ENCODE measurements around the gene VEGFB.

Gene VEGFB, protein sequence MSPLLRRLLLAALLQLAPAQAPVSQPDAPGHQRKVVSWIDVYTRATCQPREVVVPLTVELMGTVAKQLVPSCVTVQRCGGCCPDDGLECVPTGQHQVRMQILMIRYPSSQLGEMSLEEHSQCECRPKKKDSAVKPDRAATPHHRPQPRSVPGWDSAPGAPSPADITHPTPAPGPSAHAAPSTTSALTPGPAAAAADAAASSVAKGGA

DNA sequence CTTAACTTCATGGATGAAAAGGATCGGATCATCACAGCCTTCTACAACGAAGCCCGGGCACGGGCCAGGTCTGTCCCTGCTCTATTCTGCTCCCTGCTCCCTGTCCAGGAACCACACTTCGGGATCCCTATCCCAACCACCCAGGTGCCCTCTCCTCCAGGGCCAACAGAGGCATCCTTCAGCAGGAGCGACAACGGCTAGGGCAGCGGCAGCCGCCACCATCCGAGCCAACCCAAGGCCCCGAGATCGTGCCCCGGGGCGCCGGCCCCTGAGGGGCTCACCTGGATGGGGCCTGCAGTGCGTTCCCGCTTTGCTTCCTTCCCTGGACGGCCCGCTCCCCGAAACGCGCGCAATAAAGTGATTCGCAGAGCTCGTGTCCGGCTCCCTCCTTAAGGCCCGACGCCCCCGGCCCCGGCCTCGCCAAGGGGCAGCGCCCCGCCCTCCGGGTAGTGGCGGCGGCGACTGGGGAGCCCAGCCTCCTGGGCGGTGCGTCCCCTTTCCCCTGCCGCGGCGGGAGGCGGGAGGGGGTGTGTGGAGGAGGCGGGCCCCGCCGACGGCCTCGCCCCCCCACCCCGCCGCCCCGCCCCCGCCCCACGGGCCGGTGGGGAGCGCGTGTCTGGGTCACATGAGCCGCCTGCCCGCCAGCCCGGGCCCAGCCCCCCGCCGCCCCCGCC, at the start of gene VEGFB:
TSS of gene VEGFB (plus strand) at position 672 of the 674 bp plus-strand sequence. CDS start 250 bp downstream, outside the sequence.
- peak; percentile 72 to 76 for DNase-seq

DNA sequence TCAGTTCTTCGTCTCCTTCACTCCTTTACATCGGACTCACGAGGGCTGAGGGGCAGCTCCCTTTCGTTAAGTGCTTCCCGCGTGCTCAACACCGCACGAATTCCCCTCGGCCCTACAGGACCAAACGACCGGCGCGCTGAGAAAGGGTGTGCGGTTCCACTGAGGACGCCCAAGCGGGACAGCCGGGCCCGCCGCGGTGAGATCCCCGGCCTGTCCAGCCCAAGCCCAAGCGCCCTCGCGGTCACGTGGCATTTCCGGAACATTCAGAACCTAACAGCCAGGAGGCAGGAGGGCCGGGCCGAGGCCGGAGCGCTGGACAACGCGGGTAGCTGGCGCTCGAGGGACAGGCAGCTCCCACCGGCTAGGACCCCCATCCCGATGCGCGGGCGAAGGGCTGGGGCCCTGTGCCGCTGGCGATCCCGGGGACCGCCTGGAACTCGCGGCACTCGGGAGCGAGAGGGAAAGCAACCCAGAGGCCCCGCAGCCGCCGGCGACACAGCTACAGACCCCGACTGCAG, 49.1 kb upstream of the VEGFB start:
- DNase-seq, result no peak

DNA sequence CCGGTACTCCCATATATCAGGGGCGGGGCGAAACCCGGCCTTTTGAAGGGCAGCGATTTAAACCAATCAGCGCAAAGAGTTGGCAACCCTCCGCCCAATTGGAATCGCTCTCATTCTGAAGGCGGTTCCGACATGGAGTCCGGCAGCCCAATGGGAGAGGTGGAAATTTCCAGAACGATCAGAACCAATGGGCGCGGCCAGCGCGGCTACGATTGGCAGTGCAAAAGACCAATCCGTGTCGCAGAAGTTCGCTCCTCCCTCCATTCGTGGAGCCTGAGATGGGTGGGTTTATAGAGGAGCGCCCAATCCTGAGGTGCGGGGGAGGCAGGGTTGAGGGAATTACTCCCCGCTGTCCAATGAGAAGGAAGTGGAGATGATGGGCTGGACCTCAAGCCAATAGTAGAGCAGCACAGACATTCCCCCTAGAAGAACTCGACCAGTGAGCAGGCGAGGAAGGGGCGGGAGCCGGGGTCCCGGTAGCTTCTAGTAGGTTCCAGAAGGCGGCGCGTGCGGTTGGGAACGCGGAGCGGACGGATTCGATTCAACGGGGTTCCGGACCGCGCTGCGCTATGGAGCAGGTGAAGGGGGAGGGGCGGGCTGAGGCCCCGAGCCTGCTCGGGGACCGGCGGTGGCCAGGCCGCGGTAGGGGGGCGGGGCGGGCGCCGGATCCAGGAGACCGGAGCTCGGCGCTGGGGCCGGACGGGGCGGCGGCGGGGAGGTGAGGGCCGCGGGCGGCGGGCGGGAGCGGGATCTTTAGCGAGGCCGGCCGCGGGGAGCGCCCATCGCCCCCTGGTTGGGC, 48.5 kb upstream of the VEGFB start, which contains the start of gene STIP1:
TSS of gene STIP1 (plus strand) at position 479 of the 799 bp plus-strand sequence. CDS start at position 570, 91 bp downstream.
- peak; percentile 97 to 99 for DNase-seq

DNA sequence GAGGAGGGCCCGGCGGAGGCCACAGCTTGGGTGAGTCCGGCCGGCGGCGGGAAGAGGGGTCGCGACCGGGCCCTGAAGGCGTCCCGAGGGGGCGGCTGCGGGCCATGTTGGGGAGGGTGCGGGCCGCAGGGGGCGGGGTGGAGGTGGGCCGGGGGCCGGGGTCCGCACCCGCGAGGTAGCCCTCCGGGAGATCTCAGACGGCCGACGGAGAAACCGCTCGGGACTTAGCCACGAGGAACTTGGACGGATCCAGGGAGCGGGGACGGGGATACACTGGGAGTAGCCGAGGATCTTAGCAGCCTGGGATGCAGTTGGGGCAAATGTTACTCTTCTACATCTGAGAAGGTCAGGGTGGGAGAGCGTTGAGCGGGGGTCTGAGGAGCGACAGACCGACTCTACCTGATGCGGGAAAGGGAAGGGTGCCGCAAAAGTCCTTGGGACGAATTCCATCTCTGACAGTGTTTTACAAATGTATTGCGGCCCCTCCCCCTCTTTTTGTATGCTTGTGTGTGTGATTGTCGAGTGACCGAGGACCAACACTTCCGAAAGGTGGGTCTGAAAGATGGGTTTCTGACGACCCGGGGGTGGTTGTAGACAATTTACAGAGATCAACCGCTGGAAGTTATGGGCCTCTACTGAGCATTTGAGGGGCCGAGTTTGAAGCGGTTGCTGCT, 47.8 kb upstream of the VEGFB start:
- peak in 1 of 2 experiments; percentile 25 for DNase-seq

DNA sequence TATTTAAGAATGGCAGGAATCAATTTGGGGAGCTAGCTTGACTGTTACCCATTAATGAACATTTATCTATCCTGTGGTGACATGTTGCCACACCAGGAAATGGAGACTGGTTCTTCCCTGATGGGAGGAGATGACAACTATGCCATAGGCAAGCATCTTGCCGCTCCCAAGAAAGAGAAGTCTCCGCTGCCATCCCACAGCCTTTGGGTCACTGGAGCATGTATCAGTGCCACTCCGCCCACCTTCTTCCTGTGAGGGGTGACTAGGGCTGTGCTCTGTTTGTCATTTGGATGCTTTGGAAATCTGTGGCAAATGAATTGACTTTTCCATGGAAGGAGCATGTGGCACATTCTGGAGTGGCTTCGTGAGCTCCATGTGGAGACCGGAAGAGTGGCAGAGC, 42.0 kb upstream of the VEGFB start:
- no peak for DNase-seq

DNA sequence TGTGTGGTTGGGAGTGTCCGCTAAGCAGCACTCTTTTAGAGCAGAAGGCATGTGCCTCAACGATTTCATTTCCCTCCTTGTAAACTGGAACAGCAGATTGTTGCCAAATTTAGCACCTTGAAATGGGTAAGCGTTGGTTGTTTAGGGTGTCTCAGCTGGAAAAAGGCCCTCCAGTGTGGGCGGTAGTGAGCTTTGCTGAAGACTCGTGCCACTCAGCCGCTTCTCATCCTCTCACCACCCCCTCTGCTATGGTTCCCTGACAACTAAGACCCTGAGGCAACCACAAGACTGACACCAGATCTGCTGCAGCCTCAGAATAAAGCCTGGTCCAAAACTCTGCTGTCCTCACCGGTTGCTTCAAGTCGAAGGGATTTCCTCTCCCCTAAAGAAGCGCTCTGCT, 37.8 kb upstream of the VEGFB start:
- DNase-seq, result no peak

DNA sequence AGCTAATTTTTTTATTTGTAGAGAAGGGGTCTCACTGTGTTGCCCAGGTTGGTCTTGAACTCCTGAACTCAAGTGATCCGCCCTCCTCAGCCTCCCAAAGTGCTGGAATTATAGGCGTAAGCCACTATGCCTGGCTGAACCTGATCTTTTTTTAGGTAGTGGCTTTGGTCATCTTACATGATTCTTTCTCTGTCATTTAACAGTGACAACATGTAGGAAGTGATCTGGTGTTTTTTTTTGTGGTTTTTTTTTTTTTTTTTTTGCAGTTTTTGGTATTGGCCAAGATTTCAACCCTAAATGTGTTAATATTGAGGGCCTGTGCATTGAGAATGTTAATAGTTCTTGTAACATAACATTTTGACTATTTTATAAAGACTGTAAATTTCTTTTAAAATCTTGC, 35.9 kb upstream of the VEGFB start:
- no peak for DNase-seq

DNA sequence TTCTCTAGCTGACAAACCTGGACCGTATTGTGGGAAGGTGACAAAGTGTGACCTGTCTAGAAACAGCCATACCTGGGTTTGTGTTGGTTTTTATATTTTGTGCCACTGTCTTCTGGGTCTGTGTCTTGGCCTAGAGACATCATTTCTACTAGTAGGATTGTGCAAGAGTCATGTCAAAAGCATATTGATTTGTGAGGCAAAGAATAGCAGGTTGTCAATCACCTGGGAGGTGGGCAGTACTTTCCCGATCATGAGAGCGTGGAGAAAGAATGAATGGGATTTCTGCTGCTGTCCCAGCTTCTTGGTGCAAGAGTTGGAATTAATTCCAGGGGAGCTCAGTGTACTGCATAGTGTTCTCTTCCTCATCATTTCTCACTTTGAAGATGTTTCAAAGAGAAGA, 32.8 kb upstream of the VEGFB start:
- DNase-seq, result no peak

DNA sequence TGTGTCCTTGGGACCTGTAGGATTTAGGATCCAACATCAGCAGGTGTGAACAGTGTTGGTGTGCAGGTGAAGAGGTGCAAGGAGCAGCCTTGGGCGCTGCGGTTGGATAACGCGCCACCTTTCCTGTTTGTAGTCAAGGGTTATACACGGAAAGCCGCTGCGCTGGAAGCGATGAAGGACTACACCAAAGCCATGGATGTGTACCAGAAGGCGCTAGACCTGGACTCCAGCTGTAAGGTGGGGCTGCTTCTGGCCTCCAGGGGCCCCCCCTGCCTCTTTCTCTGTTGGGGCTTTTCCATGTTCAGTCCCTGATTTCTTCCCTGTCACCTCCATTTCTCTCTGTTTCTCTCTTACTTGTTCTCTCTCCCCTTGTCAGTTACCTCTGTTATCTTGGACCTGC, 31.4 kb upstream of the VEGFB start:
- no peak for DNase-seq

DNA sequence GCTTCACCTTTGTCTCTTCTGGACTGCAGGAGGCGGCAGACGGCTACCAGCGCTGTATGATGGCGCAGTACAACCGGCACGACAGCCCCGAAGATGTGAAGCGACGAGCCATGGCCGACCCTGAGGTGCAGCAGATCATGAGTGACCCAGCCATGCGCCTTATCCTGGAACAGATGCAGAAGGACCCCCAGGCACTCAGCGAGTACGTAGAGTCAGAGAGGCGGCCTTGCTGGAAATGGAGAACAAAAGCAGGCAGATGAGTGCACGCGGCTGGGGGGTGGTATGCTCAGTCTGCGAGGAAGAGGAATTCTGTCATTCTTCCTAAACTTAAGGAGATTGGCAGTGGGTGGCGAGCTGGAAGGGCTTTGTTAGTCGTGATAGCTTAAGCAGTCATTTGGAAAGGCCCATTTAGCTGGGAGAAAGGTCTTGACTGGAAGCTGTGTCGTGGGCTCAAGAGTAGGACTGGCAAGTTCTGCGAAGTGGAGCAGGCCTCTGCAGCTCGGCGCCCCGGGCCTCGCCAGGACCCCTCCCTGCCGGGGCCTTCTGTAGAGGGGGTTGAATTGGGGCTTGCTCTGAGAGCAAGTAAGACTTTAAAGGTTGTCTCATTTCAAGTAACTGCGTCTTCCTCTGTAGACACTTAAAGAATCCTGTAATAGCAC, 30.8 kb upstream of the VEGFB start:
- no peak for DNase-seq

DNA sequence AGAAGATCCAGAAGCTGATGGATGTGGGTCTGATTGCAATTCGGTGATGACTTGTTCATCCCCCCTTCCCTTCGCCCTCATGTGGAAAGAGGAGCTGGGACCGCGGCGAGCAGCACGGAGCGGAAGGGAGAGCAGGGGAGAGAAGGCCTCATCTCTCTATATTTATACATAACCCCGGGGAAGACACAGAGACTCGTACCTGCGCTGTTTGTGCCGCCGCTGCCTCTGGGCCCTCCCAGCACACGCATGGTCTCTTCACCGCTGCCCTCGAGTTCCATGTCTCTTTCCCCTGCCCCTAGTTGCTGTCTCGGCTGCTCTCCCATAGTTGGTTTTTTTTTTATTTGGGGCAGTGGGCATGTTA, 30.3 kb upstream of the VEGFB start:
- no peak for DNase-seq

DNA sequence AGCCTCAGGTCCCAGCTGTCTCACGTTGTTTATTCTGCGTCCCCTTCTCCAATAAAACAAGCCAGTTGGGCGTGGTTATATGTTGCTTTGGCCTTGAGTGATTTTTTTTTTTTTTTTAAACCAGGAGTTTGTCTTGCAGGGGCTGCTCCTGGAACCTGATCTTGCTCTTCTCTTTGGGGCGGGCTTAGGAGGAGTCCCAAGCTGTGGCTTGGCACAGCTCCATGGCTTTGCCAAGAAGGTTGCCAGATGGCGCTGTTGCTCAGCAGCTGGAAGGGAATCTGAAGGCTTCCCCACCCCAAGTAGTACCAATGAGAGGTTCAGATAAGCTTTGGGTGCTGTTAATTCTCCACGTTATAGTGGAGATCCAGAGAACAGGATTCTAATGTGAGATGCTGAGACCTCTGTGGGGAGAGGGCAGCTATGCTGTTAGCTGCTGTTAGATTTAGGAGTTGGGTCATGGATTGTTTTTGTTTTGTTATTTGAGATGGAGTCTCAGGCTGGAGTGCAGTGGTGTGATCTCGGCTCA, 29.9 kb upstream of the VEGFB start:
- DNase-seq, result peak; percentile 67 to 81

DNA sequence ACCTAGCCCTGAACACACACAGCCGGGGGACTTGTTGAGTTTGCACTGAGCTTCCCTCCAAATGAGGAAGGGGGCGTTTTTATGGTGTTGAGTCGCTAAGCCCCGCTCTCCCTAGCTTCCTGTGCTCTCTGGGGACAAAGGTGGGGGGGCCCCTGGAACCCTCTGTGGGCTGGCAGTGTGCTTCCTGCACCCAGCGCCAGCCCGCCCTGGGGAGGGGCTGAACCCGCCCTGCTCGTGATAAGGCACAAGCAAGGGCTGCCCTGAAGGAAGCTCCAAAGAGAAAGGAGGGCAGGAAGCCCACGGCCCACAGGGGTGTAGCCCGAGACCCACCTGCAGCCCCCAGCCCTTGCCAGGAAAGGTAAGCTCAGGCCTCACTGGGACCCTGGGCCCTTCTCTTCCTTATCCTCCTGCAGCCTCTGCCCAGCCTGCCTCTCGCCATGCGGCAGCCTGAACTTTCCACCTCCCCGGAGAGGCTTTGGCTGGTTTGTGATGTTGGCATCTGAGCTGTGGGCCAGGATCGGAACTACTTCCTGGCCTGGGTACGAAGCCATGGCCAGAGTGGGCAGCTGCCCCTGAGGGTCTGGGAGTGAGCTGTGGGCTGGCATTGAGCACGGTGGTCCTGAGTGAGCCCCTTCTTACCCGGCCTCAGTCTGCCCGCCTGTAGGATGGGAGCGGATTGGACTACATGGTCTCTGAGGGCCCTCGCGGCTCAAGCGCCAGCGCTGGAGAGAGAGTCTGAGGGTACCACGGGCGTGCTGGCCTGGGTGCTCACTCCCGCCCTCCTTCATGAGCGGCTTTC, 27.7 kb upstream of the VEGFB start, which contains the start of gene FERMT3:
TSS of gene FERMT3 (plus strand) at position 265 of the 799 bp plus-strand sequence. CDS start 644 bp downstream, outside the sequence.
- peak; percentile 78 to 82 for DNase-seq

DNA sequence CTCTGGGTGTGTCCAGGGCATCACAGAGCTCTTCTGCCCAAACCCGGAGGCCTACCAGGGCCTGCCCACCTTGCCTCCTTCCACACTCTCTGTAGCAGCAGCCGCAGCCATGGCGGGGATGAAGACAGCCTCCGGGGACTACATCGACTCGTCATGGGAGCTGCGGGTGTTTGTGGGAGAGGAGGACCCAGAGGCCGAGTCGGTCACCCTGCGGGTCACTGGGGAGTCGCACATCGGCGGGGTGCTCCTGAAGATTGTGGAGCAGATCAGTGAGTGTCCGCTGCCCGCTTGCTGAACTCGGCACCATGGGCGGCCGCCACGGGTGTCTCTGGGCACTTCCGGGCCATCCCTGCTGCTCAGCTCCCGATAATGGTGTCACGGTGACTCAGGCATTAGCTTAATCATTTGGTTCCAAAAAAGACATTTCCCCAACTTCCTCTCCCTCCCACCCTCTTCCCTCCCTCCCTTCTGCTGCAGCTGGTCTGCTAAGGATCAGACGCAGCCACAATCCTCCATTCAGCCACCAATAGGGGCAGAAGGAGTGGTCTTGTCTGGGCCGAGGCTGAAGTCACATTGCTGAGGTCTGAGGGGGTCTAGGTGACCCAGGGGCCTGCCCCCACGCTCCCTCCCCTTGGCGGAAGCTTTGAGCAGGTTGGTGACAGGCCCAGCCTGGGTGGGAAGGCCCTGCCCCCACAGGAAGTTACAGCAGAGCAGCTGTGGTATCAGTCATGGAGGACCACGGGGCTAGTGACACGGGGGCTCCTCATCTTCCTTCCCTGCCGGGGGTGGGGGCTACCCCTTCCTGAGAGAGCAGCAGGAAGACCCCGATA, 26.9 kb upstream of the VEGFB start:
- peak; percentile 75 to 89 for DNase-seq

DNA sequence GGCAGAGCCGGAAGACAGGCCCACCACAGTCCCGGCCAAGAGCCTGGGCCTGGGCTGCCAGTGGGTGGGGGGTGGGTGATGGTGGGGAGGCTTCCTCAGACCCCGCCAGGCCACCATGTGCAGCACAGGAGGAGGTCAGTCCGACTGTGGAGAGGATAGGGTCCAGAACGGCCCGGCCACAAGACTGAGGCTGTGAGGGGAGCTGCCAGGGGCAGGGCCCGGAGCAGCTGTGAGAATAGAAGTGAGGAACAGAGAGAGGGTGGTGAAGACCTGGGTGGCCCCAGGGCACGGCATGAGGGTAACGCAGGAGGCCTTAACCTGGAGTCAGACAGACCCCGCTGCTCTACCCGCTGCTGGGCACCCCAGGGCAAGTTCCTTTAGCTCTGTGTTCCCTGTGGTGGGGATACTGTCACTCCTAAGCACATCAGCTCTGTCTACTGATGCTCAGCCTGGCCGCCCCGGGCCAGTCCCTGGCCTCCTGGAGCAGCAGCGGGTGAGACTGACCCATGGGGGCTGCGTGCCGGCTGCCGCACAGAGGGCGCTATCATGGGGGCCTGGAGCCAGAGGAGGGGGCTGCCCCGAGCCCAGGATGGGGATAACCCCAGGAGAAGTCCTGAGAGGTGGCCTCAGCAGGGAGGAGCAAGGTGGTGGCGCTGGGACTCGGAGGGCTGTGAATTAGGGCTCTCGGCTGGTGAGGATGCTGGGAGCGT, 26.1 kb upstream of the VEGFB start:
- no peak for DNase-seq

DNA sequence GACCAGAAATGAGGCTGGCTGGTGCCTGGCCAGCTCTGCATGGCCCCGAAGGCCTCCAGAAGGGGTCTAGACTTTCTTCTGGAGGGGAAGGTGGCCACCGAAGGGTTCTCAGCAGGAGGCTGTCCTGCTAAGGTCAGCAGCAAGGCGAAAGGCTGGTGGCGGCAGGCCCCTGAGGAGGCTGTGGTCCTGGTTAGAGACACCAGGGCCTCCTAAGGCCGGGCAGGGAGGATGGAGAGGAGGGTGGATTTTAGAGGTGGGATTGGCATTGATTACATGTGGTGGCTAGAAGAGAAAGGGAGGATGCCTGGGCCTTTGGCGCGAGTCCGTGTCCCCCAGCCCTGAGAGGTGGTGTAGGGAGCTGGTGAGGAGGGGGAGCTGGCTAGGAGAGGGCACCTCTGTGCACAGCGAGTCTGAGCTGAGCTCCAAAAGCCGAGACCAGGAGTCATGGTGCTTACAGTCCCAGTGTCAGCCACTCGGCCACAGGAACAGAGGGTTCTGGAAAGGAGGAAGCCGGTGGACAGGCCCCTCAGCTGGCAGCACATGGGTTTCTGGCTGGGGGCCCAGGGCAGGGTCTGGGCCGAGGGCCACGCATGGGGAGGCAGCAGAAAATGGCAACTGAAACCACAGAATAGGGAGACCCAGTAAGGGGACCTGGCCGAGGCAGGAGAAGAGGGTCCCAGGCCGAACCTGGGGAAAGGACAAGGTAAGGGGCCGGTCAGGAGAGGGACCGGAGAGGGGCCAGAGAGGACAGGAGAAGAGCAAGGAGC, 25.4 kb upstream of the VEGFB start:
- no peak for DNase-seq

DNA sequence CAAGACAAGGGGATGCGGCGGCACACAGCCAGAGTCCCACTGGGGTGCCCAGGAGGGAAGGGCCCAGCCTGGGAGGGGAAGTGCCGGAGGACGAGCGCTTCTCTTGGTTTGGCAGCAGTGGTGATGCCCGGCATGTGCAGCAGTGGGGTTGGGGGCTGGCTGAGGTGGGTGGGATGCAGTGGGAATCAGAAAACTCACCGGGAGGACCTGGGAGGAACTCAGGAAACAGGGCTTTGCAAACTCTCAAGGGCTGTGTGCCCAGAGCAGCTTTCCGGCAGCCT, 24.9 kb upstream of the VEGFB start:
- no peak for DNase-seq

DNA sequence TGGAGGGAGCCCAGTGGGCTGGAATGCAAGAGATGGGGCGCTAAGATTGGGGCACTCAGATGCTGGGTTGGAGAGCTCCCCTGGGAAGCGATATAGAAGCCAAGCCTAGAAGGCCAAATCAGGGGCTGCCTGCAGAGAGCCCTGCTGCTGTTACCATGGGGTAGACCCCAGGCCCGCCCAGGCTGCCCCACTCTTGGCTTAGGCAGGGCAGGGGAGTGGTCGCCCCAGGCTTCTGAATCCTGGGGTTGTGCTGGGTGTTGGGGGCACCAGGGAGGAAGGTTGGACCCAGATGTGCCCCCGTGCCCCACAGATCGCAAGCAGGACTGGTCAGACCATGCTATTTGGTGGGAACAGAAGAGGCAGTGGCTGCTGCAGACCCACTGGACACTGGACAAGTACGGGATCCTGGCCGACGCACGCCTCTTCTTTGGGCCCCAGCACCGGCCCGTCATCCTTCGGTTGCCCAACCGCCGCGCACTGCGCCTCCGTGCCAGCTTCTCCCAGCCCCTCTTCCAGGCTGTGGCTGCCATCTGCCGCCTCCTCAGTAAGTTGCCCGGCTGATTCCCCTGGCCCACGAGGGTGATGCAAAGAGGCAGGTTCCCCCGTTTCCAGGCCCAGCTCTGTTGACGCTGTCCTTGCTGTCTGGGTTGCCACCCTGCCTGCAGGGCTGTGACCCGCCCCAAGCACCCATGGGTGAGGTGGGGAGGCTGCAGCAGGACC, 23.9 kb upstream of the VEGFB start:
- DNase-seq, result no peak

Data from stimulated activated CD4-positive, alpha-beta T cell treated with anti-CD3 and anti-CD28 coated beads, Interleukin-4, amount 100 ng/mL, for 4 hours (primary cell).